HG03025 (cell line): ENCODE data around the gene BACH2.
"Not testable (repeated sequence)": the region's sequence is repeated elsewhere in the genome, so short reads cannot be mapped to it uniquely, and the experiment has no call there.

Source experiments
- ATAC-seq: cut with Tn5 transposase; IDR thresholded peaks from one replicate; pipeline ENCODE4 v1.9.1; 2021; ENCODE audit warnings: mild to moderate bottlenecking, moderate library complexity; ENCODE audit not compliant: unreplicated experiment, low FRiP score

Gene BACH2

GRCh38 chr6:90136837-90137568 is 159.6 kb downstream of the BACH2 start:
- no peak for ATAC-seq

- no peak for ATAC-seq
Measured at GRCh38 chr6:90136176-90136575, 160.5 kb downstream of the BACH2 start.

GRCh38 chr6:90135667-90136066 is 161.0 kb downstream of the BACH2 start:
- ATAC-seq, result no peak

GRCh38 chr6:90133664-90134063 is 163.0 kb downstream of the BACH2 start:
- not testable (repeated sequence) for ATAC-seq

GRCh38 chr6:90131614-90132423 is 164.8 kb downstream of the BACH2 start:
- ATAC-seq, result no peak

- no peak for ATAC-seq
Measured at GRCh38 chr6:90131125-90131524, 165.5 kb downstream of the BACH2 start.

GRCh38 chr6:90128687-90129086 is 168.0 kb downstream of the BACH2 start:
- ATAC-seq, result not testable (repeated sequence)

- ATAC-seq, result no peak
Measured at GRCh38 chr6:90127595-90127994, 169.0 kb downstream of the BACH2 start.

GRCh38 chr6:90126839-90127238 is 169.8 kb downstream of the BACH2 start:
- no peak for ATAC-seq

GRCh38 chr6:90126181-90126580 is 170.5 kb downstream of the BACH2 start:
- ATAC-seq, result no peak

GRCh38 chr6:90124874-90125510 is 171.7 kb downstream of the BACH2 start:
- ATAC-seq, result no peak

- ATAC-seq, result no peak
Measured at GRCh38 chr6:90123831-90124230, 172.8 kb downstream of the BACH2 start.

- ATAC-seq, result no peak
Measured at GRCh38 chr6:90121982-90122381, 174.7 kb downstream of the BACH2 start.

GRCh38 chr6:90120327-90120726 is 176.3 kb downstream of the BACH2 start:
- no peak for ATAC-seq

GRCh38 chr6:90119618-90120017 is 177.0 kb downstream of the BACH2 start:
- ATAC-seq, result no peak

- no peak for ATAC-seq
Measured at GRCh38 chr6:90118581-90118980, 178.1 kb downstream of the BACH2 start.

GRCh38 chr6:90118069-90118468 is 178.6 kb downstream of the BACH2 start:
- ATAC-seq, result no peak

GRCh38 chr6:90116126-90116525 is 180.5 kb downstream of the BACH2 start:
- not testable (repeated sequence) for ATAC-seq

- no peak for ATAC-seq
Measured at GRCh38 chr6:90113389-90113788, 183.3 kb downstream of the BACH2 start.

- ATAC-seq, result no peak
Measured at GRCh38 chr6:90111387-90111786, 185.3 kb downstream of the BACH2 start.

GRCh38 chr6:90110971-90111370 is 185.7 kb downstream of the BACH2 start:
- no peak for ATAC-seq
